Activated CD4-positive, CD25-positive, alpha-beta regulatory T cell treated with anti-CD3 and anti-CD28 coated beads, Interleukin-2, amount 50 U/mL, for 72 hours (primary cell): ENCODE results near the gene TMEM222.

Experiments used
- DNase-seq: peaks from one replicate; pipeline ENCODE4 v3.0.0; 2021

The TMEM222 gene

GRCh38 chr1:27360159-27361043 lies 38.4 kb downstream of the TMEM222 start:
- peak; percentile 56 for DNase-seq

- DNase-seq, result no peak
These were observed 39.1 kb downstream of the TMEM222 start for GRCh38 chr1:27361044-27361402.

- DNase-seq, result no peak
These were observed 39.6 kb downstream of the TMEM222 start for GRCh38 chr1:27361553-27361952.

- no peak for DNase-seq
These were observed 42.1 kb downstream of the TMEM222 start for GRCh38 chr1:27363766-27364695.

- DNase-seq, result no peak
These were observed 42.9 kb downstream of the TMEM222 start for GRCh38 chr1:27364696-27365371.

GRCh38 chr1:27365372-27366112 lies 43.6 kb downstream of the TMEM222 start:
- DNase-seq, result peak; percentile 72

- peak; percentile 75 for DNase-seq
These were observed 44.1 kb downstream of the TMEM222 start for GRCh38 chr1:27366113-27366410.

GRCh38 chr1:27366411-27367159 lies 44.6 kb downstream of the TMEM222 start, which contains the start of gene MAP3K6:
TSS of gene MAP3K6 (minus strand) at chr1:27366961. CDS start at chr1:27366597, 364 bp downstream.
- DNase-seq, result peak; percentile 49

GRCh38 chr1:27367160-27367650 lies 45.2 kb downstream of the TMEM222 start:
- DNase-seq, result no peak

GRCh38 chr1:27368869-27369582 lies 47.1 kb downstream of the TMEM222 start:
- DNase-seq, result no peak

- no peak for DNase-seq
These were observed 50.3 kb downstream of the TMEM222 start for GRCh38 chr1:27372022-27372807.

- no peak for DNase-seq
These were observed 51.1 kb downstream of the TMEM222 start for GRCh38 chr1:27372808-27373690.

GRCh38 chr1:27374362-27375086 lies 52.6 kb downstream of the TMEM222 start, which contains the start of gene FCN3:
TSS of gene FCN3 (minus strand) at chr1:27374824. CDS start at chr1:27374818, 6 bp downstream.
- no peak for DNase-seq

GRCh38 chr1:27377760-27378495 lies 56.0 kb downstream of the TMEM222 start:
- no peak for DNase-seq

- DNase-seq, result no peak
These were observed 57.7 kb downstream of the TMEM222 start for GRCh38 chr1:27379564-27380122.

GRCh38 chr1:27380224-27380623 lies 58.3 kb downstream of the TMEM222 start:
- DNase-seq, result no peak
